Osteocyte (in vitro differentiated cells): Measurements from ENCODE around the gene ADAMTS7. TPM values are rescaled to one million over a fixed set of nuclear protein-coding genes. Genes with fewer than 3 reads are reported as not detected.

Experiments
- DNase-seq: peaks from one replicate; pipeline ENCODE4 v3.0.0; 2021; ENCODE audit warnings: mixed read lengths; ENCODE audit not compliant: unreplicated experiment; ENCODE audit errors: extremely low spot score
- H3K27ac Mint-ChIP-seq: one replicate; pipeline ENCODE4 v1.8.0; 2021; ENCODE audit warnings: mild to moderate bottlenecking, mixed read lengths; ENCODE audit not compliant: unreplicated experiment
- H3K27me3 Mint-ChIP-seq: one replicate; pipeline ENCODE4 v1.8.0; 2021; ENCODE audit warnings: mixed read lengths; ENCODE audit not compliant: unreplicated experiment
- H3K36me3 Mint-ChIP-seq: one replicate; pipeline ENCODE4 v1.8.0; 2021; ENCODE audit warnings: mixed read lengths; ENCODE audit not compliant: unreplicated experiment
- H3K4me1 Mint-ChIP-seq: one replicate; pipeline ENCODE4 v1.8.0; 2021; ENCODE audit warnings: mixed read lengths; ENCODE audit not compliant: unreplicated experiment
- H3K4me3 Mint-ChIP-seq: one replicate; pipeline ENCODE4 v1.8.0; 2021; ENCODE audit warnings: mild to moderate bottlenecking, moderate library complexity, mixed read lengths; ENCODE audit not compliant: unreplicated experiment
- H3K9me3 Mint-ChIP-seq: one replicate; pipeline ENCODE4 v1.8.0; 2021; ENCODE audit warnings: mixed read lengths; ENCODE audit not compliant: unreplicated experiment
- long read RNA-seq: library from polyadenylated mRNA; unstranded; transcript quantifications from one replicate; pipeline ENCODE4 v2.0.0, GENCODE V29; 2021
- total RNA-seq: library from RNA; stranded (reverse); gene quantifications from 2 replicates; pipeline ENCODE4 v1.2.1, GENCODE V29; 2021
- TF ChIP-seq, protein P1 (sequence below): fragments of 200-600 bp; sonication (generic); IDR thresholded peaks from 2 replicates; pipeline ENCODE4 v1.5.0; 2021; ENCODE audit warnings: antibody characterized with exemption, mild to moderate bottlenecking, moderate library complexity

ADAMTS7 gene
- total RNA-seq: 188 and 193 TPM in 2 replicates
- long read RNA-seq, partial matches to known transcripts: 3 of 9 reads
- long read RNA-seq, other reads (novel, unspliced or antisense): 6 of 9 reads

- DNase-seq: peak; percentile 94
- H3K36me3 Mint-ChIP-seq: no peaks in the 10 kb centered on the region
- H3K9me3 Mint-ChIP-seq: no peaks in the 10 kb centered on the region
- H3K27ac Mint-ChIP-seq: peak within 1 kb of the TSS; percentile 77
- TF ChIP-seq, protein P1, sequence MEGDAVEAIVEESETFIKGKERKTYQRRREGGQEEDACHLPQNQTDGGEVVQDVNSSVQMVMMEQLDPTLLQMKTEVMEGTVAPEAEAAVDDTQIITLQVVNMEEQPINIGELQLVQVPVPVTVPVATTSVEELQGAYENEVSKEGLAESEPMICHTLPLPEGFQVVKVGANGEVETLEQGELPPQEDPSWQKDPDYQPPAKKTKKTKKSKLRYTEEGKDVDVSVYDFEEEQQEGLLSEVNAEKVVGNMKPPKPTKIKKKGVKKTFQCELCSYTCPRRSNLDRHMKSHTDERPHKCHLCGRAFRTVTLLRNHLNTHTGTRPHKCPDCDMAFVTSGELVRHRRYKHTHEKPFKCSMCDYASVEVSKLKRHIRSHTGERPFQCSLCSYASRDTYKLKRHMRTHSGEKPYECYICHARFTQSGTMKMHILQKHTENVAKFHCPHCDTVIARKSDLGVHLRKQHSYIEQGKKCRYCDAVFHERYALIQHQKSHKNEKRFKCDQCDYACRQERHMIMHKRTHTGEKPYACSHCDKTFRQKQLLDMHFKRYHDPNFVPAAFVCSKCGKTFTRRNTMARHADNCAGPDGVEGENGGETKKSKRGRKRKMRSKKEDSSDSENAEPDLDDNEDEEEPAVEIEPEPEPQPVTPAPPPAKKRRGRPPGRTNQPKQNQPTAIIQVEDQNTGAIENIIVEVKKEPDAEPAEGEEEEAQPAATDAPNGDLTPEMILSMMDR: peak; percentile 76
- peaks cover 30% of the 10 kb centered on the region for H3K4me1 Mint-ChIP-seq
- peak within 1 kb of the TSS; percentile 92 for H3K4me3 Mint-ChIP-seq
- H3K27me3 Mint-ChIP-seq: no peaks in the 10 kb centered on the region
Measured at GRCh38 chr15:78811124-78811824, at the start of gene ADAMTS7. ADAMTS7 (minus strand) TSS chr15:78811464; CDS start chr15:78811220, 244 bp downstream.

DNA sequence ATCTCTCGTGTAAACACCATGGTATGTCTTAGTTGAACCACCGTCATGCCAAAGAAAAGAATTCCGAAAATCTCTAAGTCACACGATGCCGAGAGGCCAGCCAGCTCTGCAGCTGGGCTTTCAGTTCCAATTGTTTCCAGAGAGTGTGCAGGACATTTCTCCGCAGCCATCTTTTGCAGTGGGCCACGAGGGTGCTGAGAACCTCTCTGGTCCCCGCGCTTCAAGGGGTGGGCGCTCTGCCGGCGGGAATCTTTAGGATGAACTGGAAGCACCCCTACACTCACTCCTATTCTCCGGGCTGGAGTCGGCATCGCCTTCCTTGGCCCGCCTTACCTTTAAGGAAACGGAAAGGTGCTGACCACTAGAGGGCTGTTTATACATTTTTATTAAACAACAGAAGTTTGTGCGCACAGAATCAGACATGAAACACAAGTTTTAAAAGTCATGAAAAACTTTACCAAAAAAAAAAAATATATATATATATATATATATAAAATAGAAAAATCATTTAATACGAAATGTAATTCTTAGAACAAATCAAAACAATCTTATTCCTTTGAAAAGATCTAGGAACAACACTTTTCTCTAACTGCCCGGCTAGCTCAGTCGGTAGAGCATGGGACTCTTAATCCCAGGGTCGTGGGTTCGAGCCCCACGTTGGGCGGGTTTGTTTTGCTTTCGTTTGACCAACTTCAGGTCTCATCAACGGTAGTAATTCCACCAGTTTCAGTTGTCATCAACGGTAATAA lies 48.9 kb upstream of the ADAMTS7 start:
- H3K27me3 Mint-ChIP-seq: no peaks in the 10 kb centered on the region
- H3K36me3 Mint-ChIP-seq: no peaks in the 10 kb centered on the region
- H3K27ac Mint-ChIP-seq: peak overlapping the region; percentile 96
- H3K4me1 Mint-ChIP-seq: peaks cover 15% of the 10 kb centered on the region
- TF ChIP-seq, protein P1: peak; percentile 66
- DNase-seq: peak; percentile 90
- peak overlapping the region; percentile 86 for H3K4me3 Mint-ChIP-seq
- H3K9me3 Mint-ChIP-seq: no peaks in the 10 kb centered on the region

GRCh38 chr15:78855746-78856145 lies 44.5 kb upstream of the ADAMTS7 start:
- Mint-ChIP-seq H3K27me3 (no peaks in the 10 kb centered on the region), H3K36me3 (no peaks in the 10 kb centered on the region), H3K9me3 (peaks cover 4% of the 10 kb centered on the region), H3K27ac (peak overlapping the region; percentile 80), H3K4me1 (peaks cover 22% of the 10 kb centered on the region), H3K4me3 (no peak overlapping the region)
- DNase-seq: no peak
- TF ChIP-seq, protein P1: no peak

DNA sequence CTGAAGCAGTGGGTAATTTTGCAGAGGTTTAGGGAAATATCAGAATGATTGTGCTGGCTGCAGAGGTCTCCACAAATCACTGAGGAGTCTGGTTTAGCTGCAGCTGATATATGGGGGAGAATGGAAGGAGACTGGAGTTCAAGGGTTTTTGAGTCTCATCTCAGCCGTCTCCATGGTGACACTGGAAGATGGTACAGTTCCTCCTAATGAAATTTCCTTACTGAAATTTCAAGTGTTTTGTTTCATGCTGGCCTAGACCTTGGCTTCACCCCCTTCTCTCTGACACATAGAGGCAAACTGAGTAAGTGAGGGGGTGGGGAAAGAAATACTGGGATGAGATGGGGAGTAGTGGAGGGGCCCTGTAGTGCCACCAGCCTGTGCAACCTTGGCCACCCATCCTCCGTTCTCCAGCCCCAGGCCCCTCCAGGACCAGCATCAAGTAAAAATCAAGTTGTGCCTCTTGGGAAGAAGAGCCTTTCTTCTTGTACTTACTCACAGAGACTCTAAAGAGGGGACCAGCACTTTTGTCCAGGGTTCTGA lies 43.6 kb upstream of the ADAMTS7 start:
- H3K4me1 Mint-ChIP-seq: peaks cover 16% of the 10 kb centered on the region
- DNase-seq: no peak
- no peak overlapping the region for H3K27ac Mint-ChIP-seq
- H3K36me3 Mint-ChIP-seq: no peaks in the 10 kb centered on the region
- peaks cover 4% of the 10 kb centered on the region for H3K9me3 Mint-ChIP-seq
- H3K27me3 Mint-ChIP-seq: no peaks in the 10 kb centered on the region
- no peak overlapping the region for H3K4me3 Mint-ChIP-seq
- TF ChIP-seq, protein P1: no peak

- Mint-ChIP-seq H3K4me3 (no peak overlapping the region), H3K36me3 (peaks cover 2% of the 10 kb centered on the region), H3K4me1 (peaks cover 14% of the 10 kb centered on the region), H3K27ac (no peak overlapping the region), H3K9me3 (peaks cover 4% of the 10 kb centered on the region), H3K27me3 (no peaks in the 10 kb centered on the region)
- no peak for DNase-seq
- TF ChIP-seq, protein P1: no peak
Measured at GRCh38 chr15:78853500-78853899, 42.2 kb upstream of the ADAMTS7 start.
